ENCODE measurements around the gene ABTB1.

The ABTB1 gene

GRCh38 chr3:127720985-127721935 lies 48.5 kb downstream of the ABTB1 start:
- DNase-seq (ENCODE audit: low spot score) = no peak

- no peak for DNase-seq (ENCODE audit: low spot score)
Measured at GRCh38 chr3:127722091-127722784, 49.5 kb downstream of the ABTB1 start.

- no peak for DNase-seq (ENCODE audit: low spot score)
Measured at GRCh38 chr3:127723011-127723567, 50.3 kb downstream of the ABTB1 start.

GRCh38 chr3:127726894-127727293 lies 54.1 kb downstream of the ABTB1 start:
- no peak for DNase-seq (ENCODE audit: low spot score)

GRCh38 chr3:127728417-127729015 lies 55.8 kb downstream of the ABTB1 start:
- DNase-seq (ENCODE audit: low spot score) = no peak

GRCh38 chr3:127729556-127730056 lies 56.9 kb downstream of the ABTB1 start:
- DNase-seq (ENCODE audit: low spot score) = no peak

- no peak for DNase-seq (ENCODE audit: low spot score)
Measured at GRCh38 chr3:127730171-127730570, 57.4 kb downstream of the ABTB1 start.
